Activated naive CD8-positive, alpha-beta T cell (primary cell): ENCODE data around the gene GFAP.

ENCODE experiments used
- H3K27ac Mint-ChIP-seq: one replicate; pipeline ENCODE4 v1.8.0; 2021; ENCODE audit warnings: mixed read lengths
- H3K27me3 Mint-ChIP-seq: one replicate; pipeline ENCODE4 v1.8.0; 2021; ENCODE audit warnings: mixed read lengths
- H3K36me3 Mint-ChIP-seq: one replicate; pipeline ENCODE4 v1.8.0; 2021; ENCODE audit warnings: mixed read lengths
- H3K4me1 Mint-ChIP-seq: one replicate; pipeline ENCODE4 v1.8.0; 2021; ENCODE audit warnings: low read depth, mixed read lengths
- H3K4me3 Mint-ChIP-seq: one replicate; pipeline ENCODE4 v1.8.0; 2021; ENCODE audit warnings: mild to moderate bottlenecking, mixed read lengths
- H3K9me3 Mint-ChIP-seq: one replicate; pipeline ENCODE4 v1.8.0; 2021; ENCODE audit warnings: low read depth, mixed read lengths

Gene GFAP

DNA sequence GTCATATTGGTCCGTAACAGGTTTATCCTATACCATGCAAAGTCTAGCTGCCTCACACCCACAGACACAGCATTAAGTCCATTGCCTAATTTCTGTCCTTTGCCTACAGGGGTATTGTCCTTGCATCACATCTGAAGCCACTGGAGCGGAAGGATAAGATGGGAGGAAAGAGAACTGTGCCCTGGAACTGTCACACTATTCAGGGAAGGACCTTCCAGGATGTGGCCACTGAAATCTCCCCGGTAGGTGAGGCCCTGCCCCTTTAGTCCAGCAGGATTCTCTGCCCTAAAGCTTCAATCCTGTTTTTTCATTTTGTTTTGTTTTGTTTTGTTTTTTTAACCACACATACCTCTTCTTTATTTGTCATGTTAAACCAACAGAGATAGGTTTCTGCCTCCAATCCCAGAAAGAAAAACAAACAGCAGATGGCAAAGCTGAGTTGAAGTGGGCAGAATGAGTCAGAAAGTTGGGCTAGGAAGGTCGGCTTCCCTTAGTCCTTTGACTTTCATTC, 13.8 kb downstream of the GFAP start:
- Mint-ChIP-seq H3K9me3 (no peaks in the 10 kb centered on the region), H3K4me1 (peaks cover 18% of the 10 kb centered on the region), H3K27ac (no peak overlapping the region), H3K27me3 (peaks cover 3% of the 10 kb centered on the region), H3K4me3 (peak overlapping the region; percentile 57), H3K36me3 (peaks cover 4% of the 10 kb centered on the region)

DNA sequence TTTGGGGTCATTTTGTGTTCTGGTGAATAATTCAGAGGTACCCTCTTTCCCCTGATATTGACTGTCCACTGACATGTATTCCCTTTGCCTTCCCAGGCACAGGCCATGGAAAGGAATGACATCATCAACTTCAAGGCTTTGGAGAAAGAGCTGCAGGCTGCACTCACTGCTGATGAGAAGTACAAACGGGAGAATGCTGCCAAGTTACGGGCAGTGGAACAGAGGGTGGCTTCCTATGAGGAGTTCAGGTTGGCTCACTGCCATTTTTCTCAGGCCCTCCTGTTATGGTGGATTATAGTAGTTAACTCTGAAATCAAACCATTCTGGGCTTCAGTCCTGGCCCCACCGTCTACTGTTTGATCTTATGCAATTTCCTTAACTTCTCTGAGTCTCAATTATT, 14.4 kb downstream of the GFAP start:
- peak overlapping the region; percentile 7 for H3K4me3 Mint-ChIP-seq
- H3K27ac Mint-ChIP-seq = no peak overlapping the region
- peaks cover 4% of the 10 kb centered on the region for H3K36me3 Mint-ChIP-seq
- peaks cover 21% of the 10 kb centered on the region for H3K4me1 Mint-ChIP-seq
- no peaks in the 10 kb centered on the region for H3K9me3 Mint-ChIP-seq
- peaks cover 3% of the 10 kb centered on the region for H3K27me3 Mint-ChIP-seq

DNA sequence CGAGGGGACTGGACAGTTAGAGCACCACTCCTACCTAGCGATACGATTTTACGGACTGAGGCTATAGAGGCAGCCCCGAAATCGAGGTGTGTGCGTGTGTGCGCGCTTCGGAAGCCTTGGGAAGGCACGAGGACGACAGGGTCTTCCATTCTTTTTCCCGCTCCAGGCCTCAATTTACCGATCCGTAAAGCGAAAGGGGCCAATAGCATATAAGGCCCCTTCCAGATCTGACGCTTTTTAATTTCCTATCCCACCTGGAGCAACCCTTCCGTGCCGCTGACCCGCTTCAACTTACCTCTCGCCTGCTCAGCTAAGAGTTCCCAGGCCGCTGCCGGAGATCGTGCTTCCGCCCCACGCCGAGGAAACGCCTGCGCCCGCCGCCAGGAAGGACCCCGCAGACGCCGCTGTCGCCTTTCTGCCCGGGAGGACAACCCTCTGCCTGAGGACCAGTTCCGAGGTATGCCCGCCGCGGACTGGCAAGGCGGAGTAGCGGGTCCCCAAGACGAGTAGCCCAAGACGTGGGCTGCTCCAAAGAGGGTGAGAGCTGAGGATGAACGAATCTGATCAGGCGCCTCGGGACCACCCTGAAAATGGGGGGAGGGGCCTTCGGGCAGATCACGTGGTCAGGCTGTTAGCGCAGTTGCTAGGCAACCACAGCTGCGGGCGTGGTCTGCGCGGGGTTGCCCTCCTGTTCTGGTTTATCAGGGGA, 16.1 kb downstream of the GFAP start, which contains the start of gene EFTUD2:
EFTUD2 (minus strand) TSS at position 372 of the 709 bp plus-strand sequence. CDS start 4,924 bp downstream, outside the sequence.
- Mint-ChIP-seq H3K27me3 (peaks cover 3% of the 10 kb centered on the region), H3K4me1 (peaks cover 30% of the 10 kb centered on the region), H3K9me3 (no peaks in the 10 kb centered on the region), H3K27ac (peak within 1 kb of the TSS; percentile 96), H3K36me3 (peaks cover 4% of the 10 kb centered on the region), H3K4me3 (peak within 1 kb of the TSS; percentile 99)

DNA sequence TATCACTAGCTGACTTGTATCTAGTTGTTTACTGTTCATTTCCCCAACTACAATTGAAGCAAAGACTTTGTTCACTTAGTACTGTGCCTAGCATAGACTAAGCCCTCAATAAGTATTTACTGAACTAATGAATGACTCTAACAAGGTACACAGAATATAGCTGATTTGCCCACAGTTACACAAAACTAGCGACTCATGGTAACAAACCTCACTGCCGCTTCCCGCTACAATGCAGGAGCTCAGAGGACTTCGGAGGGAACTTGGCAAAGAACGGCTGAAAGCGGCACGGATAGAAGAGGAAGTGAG, 16.6 kb downstream of the GFAP start:
- Mint-ChIP-seq H3K4me3 (peak overlapping the region; percentile 99), H3K27ac (peak overlapping the region; percentile 96), H3K4me1 (peaks cover 30% of the 10 kb centered on the region), H3K9me3 (no peaks in the 10 kb centered on the region), H3K36me3 (peaks cover 4% of the 10 kb centered on the region), H3K27me3 (peaks cover 3% of the 10 kb centered on the region)

DNA sequence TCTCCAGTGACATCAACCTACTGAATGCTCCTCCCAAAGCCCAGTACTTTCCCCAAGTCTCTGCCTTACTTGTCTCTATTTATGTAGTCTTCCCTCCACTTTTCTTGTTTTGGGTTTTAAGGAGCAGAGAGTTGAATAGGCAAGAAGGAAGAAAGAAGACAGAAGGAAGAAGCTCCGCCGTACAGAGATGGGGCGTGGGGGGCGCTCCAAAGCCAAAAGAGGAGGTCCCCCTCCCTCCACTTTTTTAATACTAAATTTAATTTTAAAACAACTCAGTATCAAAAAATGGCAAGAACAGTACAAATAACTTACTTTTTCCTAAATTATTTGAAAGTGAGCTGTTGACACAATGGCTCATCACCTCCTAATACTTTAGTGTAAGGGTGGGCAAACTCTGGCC, 20.7 kb downstream of the GFAP start:
- H3K4me3 Mint-ChIP-seq = no peak overlapping the region
- H3K9me3 Mint-ChIP-seq = no peaks in the 10 kb centered on the region
- no peak overlapping the region for H3K27ac Mint-ChIP-seq
- H3K27me3 Mint-ChIP-seq = no peaks in the 10 kb centered on the region
- H3K36me3 Mint-ChIP-seq = peaks cover 4% of the 10 kb centered on the region
- H3K4me1 Mint-ChIP-seq = peaks cover 35% of the 10 kb centered on the region

DNA sequence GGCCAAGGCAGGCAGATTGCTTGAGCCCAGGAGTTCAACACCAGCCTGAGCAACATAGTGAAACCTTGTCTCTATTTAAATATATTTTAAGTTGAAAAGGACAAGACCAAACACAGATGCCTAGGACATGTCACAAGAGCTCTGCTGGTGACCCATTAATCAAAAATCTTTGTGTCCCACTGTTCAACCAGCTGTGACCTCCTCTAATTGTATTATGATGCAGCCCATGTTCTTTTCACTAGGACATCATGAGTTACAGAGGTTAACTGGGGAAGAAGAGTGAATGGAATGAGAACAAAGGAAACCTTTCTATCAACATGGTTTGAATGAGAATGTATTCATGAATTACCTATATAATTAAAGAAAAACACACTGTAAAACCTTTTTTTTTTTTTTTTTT, 23.1 kb downstream of the GFAP start:
- no peaks in the 10 kb centered on the region for H3K36me3 Mint-ChIP-seq
- H3K27me3 Mint-ChIP-seq = no peaks in the 10 kb centered on the region
- H3K4me1 Mint-ChIP-seq = peaks cover 27% of the 10 kb centered on the region
- no peak overlapping the region for H3K4me3 Mint-ChIP-seq
- H3K27ac Mint-ChIP-seq = no peak overlapping the region
- H3K9me3 Mint-ChIP-seq = no peaks in the 10 kb centered on the region

DNA sequence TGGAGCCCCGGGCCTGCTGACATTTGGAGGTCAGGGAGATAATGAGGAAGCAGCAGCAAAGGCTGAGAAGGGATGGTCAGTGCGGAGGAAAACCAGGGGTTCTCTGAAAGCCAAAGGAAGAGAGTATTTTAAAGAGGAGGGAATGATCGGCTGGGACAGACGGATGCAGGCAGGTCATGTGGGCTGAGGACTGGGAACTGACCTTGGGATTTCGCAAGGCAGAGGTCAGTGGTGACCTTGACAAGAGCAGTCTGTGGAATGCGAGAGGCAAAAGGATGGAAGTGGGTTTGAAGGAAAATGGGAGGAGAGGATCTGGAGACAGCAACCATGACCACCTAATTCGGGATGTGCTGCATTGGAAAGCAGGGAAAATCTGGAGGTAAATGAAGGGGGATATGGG, 26.3 kb downstream of the GFAP start:
- H3K27me3 Mint-ChIP-seq = no peaks in the 10 kb centered on the region
- H3K9me3 Mint-ChIP-seq = no peaks in the 10 kb centered on the region
- H3K4me3 Mint-ChIP-seq = no peak overlapping the region
- peaks cover 15% of the 10 kb centered on the region for H3K4me1 Mint-ChIP-seq
- no peak overlapping the region for H3K27ac Mint-ChIP-seq
- no peaks in the 10 kb centered on the region for H3K36me3 Mint-ChIP-seq

DNA sequence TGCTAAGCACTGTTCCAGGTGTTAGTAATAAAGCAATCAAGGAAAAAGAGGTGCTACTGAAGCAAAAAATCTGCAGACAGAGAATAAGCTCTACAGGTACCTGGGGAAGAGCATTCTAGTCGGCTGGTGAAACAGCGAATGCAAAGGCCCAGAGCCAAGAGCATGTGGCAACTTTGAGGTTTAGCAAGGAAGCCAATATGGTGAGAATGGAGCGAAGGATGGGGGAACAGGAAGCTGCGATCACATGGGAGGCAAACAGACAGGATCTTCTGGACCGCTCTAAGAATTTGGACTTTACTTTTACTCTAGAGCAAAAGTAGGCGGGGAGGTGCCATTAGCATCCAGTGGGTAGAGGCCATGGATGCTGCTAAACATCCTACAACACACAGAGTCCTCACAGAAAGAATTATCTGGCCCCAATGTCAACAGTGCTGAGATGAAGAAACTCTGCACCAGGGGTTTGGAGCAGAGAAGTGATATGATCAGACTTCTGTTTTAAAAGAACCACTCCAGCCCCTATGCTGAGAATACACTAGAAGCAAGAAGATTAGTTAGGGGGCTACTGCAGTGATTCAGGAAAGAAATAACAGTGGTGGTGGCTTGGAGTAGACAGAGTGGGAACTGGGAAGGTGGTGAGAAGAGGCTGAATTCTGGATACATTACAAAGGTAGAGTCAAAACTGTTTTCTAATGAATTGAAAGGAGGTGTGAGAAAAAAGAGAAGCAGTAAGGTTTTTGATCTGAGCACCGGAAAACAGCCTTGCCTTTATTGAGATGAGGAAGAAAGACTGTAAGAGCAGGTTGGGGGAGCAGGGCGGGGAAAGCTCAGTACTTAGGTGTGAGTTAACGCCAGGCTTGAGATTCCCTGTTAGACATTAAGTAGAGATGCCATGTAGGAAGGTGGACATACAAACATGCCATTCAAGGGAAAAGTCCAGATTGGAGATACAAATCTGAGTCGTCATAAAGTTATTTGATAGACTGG, 27.0 kb downstream of the GFAP start:
- no peaks in the 10 kb centered on the region for H3K9me3 Mint-ChIP-seq
- no peak overlapping the region for H3K4me3 Mint-ChIP-seq
- no peaks in the 10 kb centered on the region for H3K36me3 Mint-ChIP-seq
- H3K27me3 Mint-ChIP-seq = no peaks in the 10 kb centered on the region
- H3K4me1 Mint-ChIP-seq = peaks cover 13% of the 10 kb centered on the region
- H3K27ac Mint-ChIP-seq = no peak overlapping the region

DNA sequence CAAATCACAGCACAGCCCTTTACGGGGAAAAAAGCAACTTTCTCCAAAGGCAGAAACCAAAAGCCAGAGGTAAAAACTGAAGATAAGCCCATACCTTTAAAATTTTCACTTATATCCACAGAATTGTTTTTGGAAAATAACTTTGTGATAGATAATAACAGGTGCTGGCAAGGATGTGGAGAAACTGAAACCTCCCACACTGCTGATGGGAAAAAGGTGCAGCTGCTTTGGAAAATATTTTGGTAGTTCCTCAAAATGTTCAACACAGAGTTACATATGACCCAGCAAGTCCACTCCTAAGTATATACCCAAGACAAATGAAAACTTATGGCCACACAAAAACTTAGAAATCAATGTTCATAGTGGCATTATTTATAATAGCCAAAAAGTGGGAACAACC, 28.3 kb downstream of the GFAP start:
- Mint-ChIP-seq H3K4me1 (peaks cover 10% of the 10 kb centered on the region), H3K36me3 (peaks cover 3% of the 10 kb centered on the region), H3K27ac (no peak overlapping the region), H3K4me3 (no peak overlapping the region), H3K27me3 (no peaks in the 10 kb centered on the region), H3K9me3 (no peaks in the 10 kb centered on the region)

DNA sequence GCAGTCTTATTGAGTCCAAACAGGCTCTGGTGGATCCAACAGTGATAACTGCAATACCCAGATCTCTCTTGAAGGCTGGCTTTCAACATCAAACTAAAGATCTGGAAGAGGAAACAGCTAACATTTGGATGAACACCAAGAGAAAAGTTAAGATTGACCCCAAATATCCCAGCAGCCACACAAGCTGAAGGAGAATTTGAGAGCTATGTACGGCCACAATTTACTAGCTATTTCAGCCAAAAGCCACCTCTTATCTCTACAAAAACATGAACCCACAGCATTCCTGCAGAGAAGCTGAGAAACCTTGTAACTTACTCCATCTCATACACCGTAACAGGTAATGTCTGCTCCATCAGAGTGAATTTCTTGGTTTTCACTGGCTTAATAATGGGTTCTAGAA, 30.4 kb downstream of the GFAP start:
- Mint-ChIP-seq H3K9me3 (no peaks in the 10 kb centered on the region), H3K4me1 (peaks cover 4% of the 10 kb centered on the region), H3K4me3 (no peak overlapping the region), H3K27me3 (no peaks in the 10 kb centered on the region), H3K27ac (no peak overlapping the region), H3K36me3 (peaks cover 7% of the 10 kb centered on the region)

DNA sequence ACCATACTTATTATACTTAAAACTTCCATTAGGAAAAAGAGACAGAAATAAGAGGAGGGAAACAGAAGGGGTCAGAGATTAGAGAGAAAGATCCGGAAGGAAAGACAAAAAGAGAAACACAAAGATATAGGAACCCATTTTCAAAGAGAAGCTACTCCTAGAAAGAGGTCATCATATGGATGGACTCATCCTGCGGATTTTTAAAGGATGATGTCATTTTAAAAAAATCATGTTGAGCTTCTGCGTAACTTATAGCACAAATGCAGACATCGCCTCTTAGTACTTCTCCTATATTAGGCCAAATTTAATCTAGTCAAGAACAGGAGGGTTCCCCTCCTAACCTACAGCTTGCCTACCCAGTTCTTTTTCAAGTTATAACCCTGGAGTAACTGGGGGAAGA, 34.2 kb downstream of the GFAP start:
- peaks cover 9% of the 10 kb centered on the region for H3K36me3 Mint-ChIP-seq
- no peaks in the 10 kb centered on the region for H3K9me3 Mint-ChIP-seq
- no peak overlapping the region for H3K4me3 Mint-ChIP-seq
- H3K27me3 Mint-ChIP-seq = no peaks in the 10 kb centered on the region
- no peak overlapping the region for H3K27ac Mint-ChIP-seq
- no peaks in the 10 kb centered on the region for H3K4me1 Mint-ChIP-seq

DNA sequence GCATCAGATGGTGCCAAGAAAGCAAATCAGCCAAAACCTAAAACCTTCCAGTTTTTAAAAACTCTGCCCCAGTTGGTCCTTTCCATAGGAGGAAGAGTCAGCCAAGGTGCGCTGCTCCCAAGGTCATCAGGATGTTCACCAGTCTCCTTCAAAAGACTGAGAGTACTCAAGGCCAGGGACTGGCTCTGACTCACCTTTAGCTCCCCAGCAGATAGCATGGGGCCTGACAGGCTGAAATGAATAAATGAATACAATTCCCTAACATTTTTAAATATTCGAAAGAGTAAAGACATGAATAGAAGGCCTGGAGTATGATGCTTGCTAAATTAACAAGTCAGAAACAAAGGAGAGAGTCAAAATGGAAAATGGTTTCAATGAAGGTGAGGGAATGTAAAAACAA, 35.2 kb downstream of the GFAP start:
- Mint-ChIP-seq H3K27ac (no peak overlapping the region), H3K27me3 (no peaks in the 10 kb centered on the region), H3K36me3 (peaks cover 12% of the 10 kb centered on the region), H3K9me3 (no peaks in the 10 kb centered on the region), H3K4me3 (no peak overlapping the region), H3K4me1 (no peaks in the 10 kb centered on the region)

DNA sequence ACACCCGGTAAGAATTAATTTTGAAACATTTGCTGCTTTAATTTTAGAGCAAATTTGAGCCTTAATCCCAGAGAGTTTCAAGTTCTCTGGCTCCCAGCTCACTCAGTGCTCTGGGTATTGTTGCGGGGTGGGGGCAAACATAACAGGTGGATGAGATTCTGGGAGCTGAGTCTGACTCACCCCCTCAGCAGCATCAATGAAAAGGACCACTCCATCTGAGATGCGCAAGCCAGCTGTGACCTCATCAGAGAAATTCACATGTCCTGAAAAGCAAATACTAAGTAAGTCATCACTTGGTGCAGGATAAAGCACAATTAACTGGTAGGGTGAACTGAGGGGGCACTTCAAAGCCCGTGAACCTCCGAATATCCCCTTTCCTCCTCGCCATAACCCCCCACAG, 35.9 kb downstream of the GFAP start:
- no peaks in the 10 kb centered on the region for H3K27me3 Mint-ChIP-seq
- H3K4me1 Mint-ChIP-seq = no peaks in the 10 kb centered on the region
- no peaks in the 10 kb centered on the region for H3K9me3 Mint-ChIP-seq
- H3K4me3 Mint-ChIP-seq = no peak overlapping the region
- H3K27ac Mint-ChIP-seq = no peak overlapping the region
- peaks cover 12% of the 10 kb centered on the region for H3K36me3 Mint-ChIP-seq

DNA sequence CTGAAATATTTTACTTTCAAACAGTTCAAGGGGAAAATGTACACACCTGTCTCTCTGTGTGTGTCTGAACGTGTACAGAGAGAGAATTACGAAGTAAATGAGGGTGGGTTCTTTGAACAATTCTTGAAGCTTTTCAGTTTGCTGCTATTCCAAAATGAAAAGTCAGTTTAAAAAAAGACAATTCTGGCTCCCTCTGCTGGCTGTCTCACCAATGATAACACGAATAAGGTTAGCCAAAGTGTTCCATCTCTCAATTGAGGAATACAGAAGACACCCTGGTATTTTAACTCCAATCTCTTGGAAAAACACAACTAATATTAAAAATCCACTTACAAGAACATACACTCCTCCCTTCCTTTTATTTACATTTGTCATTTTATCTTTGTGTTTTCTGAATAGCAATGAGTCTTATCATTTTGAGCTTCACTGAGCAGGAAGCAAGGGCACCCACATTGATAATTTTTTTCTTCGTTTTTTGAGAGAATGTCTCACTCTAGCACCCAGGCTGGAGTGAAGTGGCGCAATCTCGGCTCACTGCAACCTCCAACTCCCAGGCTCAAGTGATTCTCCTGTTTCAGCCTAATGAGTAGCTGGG, 36.6 kb downstream of the GFAP start:
- no peaks in the 10 kb centered on the region for H3K9me3 Mint-ChIP-seq
- H3K4me1 Mint-ChIP-seq = no peaks in the 10 kb centered on the region
- no peak overlapping the region for H3K27ac Mint-ChIP-seq
- H3K4me3 Mint-ChIP-seq = no peak overlapping the region
- no peaks in the 10 kb centered on the region for H3K27me3 Mint-ChIP-seq
- H3K36me3 Mint-ChIP-seq = peaks cover 12% of the 10 kb centered on the region

DNA sequence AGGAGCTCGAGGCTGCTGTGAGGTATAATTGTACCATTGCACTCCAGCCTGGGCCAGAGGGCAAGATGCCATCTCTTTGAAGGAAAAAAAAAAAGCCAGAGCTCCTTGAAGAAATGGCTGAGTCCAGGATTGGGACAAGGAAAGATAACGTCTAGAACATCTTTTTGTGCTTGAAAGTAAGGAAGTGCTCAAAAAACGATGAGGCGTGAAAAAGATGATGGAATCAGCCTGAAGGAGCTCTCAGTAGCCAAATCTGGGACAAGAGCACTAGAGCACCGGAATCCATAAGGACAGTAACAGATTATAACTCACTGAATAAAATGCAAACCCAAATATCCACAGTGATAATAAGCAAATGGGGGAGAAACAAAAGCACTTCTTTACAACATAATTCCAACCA, 38.2 kb downstream of the GFAP start:
- Mint-ChIP-seq H3K9me3 (no peaks in the 10 kb centered on the region), H3K36me3 (peaks cover 13% of the 10 kb centered on the region), H3K27me3 (no peaks in the 10 kb centered on the region), H3K4me1 (no peaks in the 10 kb centered on the region), H3K4me3 (no peak overlapping the region), H3K27ac (no peak overlapping the region)
